RWPE2 (cell line): ENCODE data around the gene BCL6.

ENCODE experiments used
- ATAC-seq: fragments of 200-7000 bp; cut with Tn5 transposase; 3 replicates; pipeline ENCODE4 v1.9.1; 2021; ENCODE audit warnings: low read depth
- DNase-seq: peaks from one replicate; pipeline ENCODE4 v3.0.0-alpha.2; 2020; ENCODE audit warnings: low spot score
- H3K27ac ChIP-seq: fragments of 450-650 bp; 2 replicates; pipeline ENCODE4 v1.5.1; 2017; ENCODE audit warnings: mild to moderate bottlenecking; ENCODE audit not compliant: poor library complexity, severe bottlenecking
- H3K27me3 ChIP-seq: fragments of 250-450 bp; sonication (Bioruptor Pico); 2 replicates; pipeline ENCODE4 v1.5.1; 2021; ENCODE audit warnings: mild to moderate bottlenecking, moderate library complexity; ENCODE audit not compliant: insufficient read depth, poor library complexity, severe bottlenecking
- H3K36me3 ChIP-seq: fragments of 250-450 bp; sonication (Bioruptor Pico); 2 replicates; pipeline ENCODE4 v1.5.1; 2020; ENCODE audit warnings: low read depth, mild to moderate bottlenecking, moderate library complexity
- H3K4me1 ChIP-seq: fragments of 250-450 bp; sonication (Bioruptor Pico); 2 replicates; pipeline ENCODE4 v1.5.1; 2021; ENCODE audit warnings: mild to moderate bottlenecking, moderate library complexity; ENCODE audit not compliant: insufficient read depth, poor library complexity, severe bottlenecking
- H3K4me3 ChIP-seq: fragments of 250-450 bp; sonication (Bioruptor Pico); 2 replicates; pipeline ENCODE4 v1.5.1; 2021; ENCODE audit warnings: mild to moderate bottlenecking, moderate library complexity; ENCODE audit not compliant: severe bottlenecking
- H3K9me3 ChIP-seq: fragments of 250-450 bp; sonication (Bioruptor Pico); 2 replicates; pipeline ENCODE4 v1.5.1; 2021; ENCODE audit warnings: mild to moderate bottlenecking, moderate library complexity; ENCODE audit not compliant: severe bottlenecking
- TF ChIP-seq, protein P1 (sequence below): fragments of 450-650 bp; IDR thresholded peaks from one replicate; pipeline ENCODE4 v1.5.1; 2017; ENCODE audit warnings: mild to moderate bottlenecking, moderate library complexity; ENCODE audit not compliant: poor library complexity, severe bottlenecking

The BCL6 gene

GRCh38 chr3:187726564-187726963 lies 18.7 kb downstream of the BCL6 start:
- no peak for ATAC-seq
- TF ChIP-seq, protein P1, sequence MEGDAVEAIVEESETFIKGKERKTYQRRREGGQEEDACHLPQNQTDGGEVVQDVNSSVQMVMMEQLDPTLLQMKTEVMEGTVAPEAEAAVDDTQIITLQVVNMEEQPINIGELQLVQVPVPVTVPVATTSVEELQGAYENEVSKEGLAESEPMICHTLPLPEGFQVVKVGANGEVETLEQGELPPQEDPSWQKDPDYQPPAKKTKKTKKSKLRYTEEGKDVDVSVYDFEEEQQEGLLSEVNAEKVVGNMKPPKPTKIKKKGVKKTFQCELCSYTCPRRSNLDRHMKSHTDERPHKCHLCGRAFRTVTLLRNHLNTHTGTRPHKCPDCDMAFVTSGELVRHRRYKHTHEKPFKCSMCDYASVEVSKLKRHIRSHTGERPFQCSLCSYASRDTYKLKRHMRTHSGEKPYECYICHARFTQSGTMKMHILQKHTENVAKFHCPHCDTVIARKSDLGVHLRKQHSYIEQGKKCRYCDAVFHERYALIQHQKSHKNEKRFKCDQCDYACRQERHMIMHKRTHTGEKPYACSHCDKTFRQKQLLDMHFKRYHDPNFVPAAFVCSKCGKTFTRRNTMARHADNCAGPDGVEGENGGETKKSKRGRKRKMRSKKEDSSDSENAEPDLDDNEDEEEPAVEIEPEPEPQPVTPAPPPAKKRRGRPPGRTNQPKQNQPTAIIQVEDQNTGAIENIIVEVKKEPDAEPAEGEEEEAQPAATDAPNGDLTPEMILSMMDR = no peak
- Histone ChIP-seq H3K4me1 (no peaks in the 10 kb centered on the region), H3K4me3 (no peak overlapping the region), H3K27ac (no peak overlapping the region), H3K36me3 (peaks cover 94% of the 10 kb centered on the region), H3K9me3 (no peaks in the 10 kb centered on the region), H3K27me3 (no peaks in the 10 kb centered on the region)
- DNase-seq = no peak

GRCh38 chr3:187725653-187726370 lies 19.5 kb downstream of the BCL6 start:
- no peak for ATAC-seq
- Histone ChIP-seq H3K4me1 (no peaks in the 10 kb centered on the region), H3K36me3 (peaks cover 94% of the 10 kb centered on the region)

GRCh38 chr3:187725224-187725623 lies 20.0 kb downstream of the BCL6 start:
- Histone ChIP-seq H3K36me3 (peaks cover 90% of the 10 kb centered on the region), H3K4me1 (no peaks in the 10 kb centered on the region), H3K27ac (no peak overlapping the region), H3K9me3 (no peaks in the 10 kb centered on the region), H3K27me3 (no peaks in the 10 kb centered on the region), H3K4me3 (no peak overlapping the region)
- ATAC-seq = no peak
- TF ChIP-seq, protein P1 = no peak
- no peak for DNase-seq

More at GRCh38 chr3:187725653-187726370, 19.5 kb downstream of the BCL6 start:
- TF ChIP-seq, protein P1 = no peak
- Histone ChIP-seq H3K9me3 (no peaks in the 10 kb centered on the region), H3K27ac (no peak overlapping the region), H3K4me3 (no peak overlapping the region), H3K27me3 (no peaks in the 10 kb centered on the region)
- DNase-seq = no peak

- Histone ChIP-seq H3K4me3 (no peak overlapping the region), H3K4me1 (no peaks in the 10 kb centered on the region), H3K27ac (no peak overlapping the region), H3K36me3 (peaks cover 60% of the 10 kb centered on the region), H3K9me3 (no peaks in the 10 kb centered on the region), H3K27me3 (no peaks in the 10 kb centered on the region)
- no peak for DNase-seq
- TF ChIP-seq, protein P1 = no peak
- ATAC-seq = no peak
Observed at GRCh38 chr3:187722206-187722612, 23.1 kb downstream of the BCL6 start.

DNA sequence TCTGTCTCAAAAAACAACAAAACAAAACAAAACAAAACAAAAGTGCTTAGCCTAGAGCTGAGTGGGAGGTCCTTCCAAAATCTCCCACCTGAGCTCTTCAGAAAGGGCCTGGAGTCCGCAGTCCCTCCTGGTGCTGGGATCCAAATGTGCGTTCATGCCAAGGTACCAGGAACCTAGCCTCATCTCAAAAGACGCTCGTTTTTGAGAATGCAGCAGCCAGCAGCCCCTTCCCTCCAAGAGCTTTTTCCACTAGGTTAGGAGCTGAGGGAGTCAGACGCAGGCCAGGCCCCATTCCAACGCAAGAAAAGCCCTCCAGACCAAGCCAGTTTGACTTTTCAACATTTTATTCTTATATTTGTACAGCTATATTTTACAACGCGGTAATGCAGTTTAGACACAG lies 24.2 kb downstream of the BCL6 start:
- Histone ChIP-seq H3K9me3 (no peaks in the 10 kb centered on the region), H3K27me3 (no peaks in the 10 kb centered on the region), H3K4me3 (no peak overlapping the region), H3K36me3 (peaks cover 48% of the 10 kb centered on the region), H3K27ac (no peak overlapping the region), H3K4me1 (no peaks in the 10 kb centered on the region)
- TF ChIP-seq, protein P1 = no peak
- no peak for ATAC-seq
- no peak for DNase-seq
